ENCODE measurements around the gene KDM4C. TPM values are rescaled to one million over a fixed set of nuclear protein-coding genes. Genes with fewer than 3 reads are reported as not detected.

KDM4C gene
- polyA plus RNA-seq, 1 donor (not counting 4 experiments of a cell fraction or from before 2014, with no cell fraction given): 17.2 TPM

- no peak overlapping the region for H2AFZ ChIP-seq (ENCODE audit: control insufficient read depth, low read length)
- no peak overlapping the region for H3K9ac ChIP-seq (ENCODE audit: control insufficient read depth, extremely low read depth, insufficient read depth, low read length)
- dilution Hi-C loops (cut with MboI; ENCODE audit: extremely low pct_ligation_motif_present, low sequenced_read_pairs): no loop called here
- TF ChIP-seq CTCF (optimal IDR thresholded peaks at IDR 0.05 in 1 of 3, IDR thresholded peaks at IDR 0.05 in 1 of 3, conservative IDR thresholded peaks at IDR 0.05 in 1 of 3; ENCODE audit: extremely low read depth in 1 of 3, insufficient read depth in 2 of 3, low read length in 3 of 3) (no peak), EZH2 (IDR thresholded peaks at IDR 0.05; ENCODE audit: low read length) (no peak)
- FAIRE-seq (no peak), DNase-seq (ENCODE audit: low read depth, low spot score) (no peak)
- H4K20me1 ChIP-seq (ENCODE audit: control insufficient read depth, extremely low read depth, insufficient read depth, low read length): no peaks in the 10 kb centered on the region
- H3K4me2 ChIP-seq (ENCODE audit: control insufficient read depth, extremely low read depth, insufficient read depth, low read depth, low read length): no peak overlapping the region
- H3K4me3 ChIP-seq (ENCODE audit: control insufficient read depth in 2 of 3, extremely low read depth in 1 of 3, insufficient read depth in 2 of 3, low read depth in 1 of 3, low read length in 3 of 3): no peak overlapping the region
- H3K9me3 ChIP-seq (ENCODE audit: control insufficient read depth, low read depth, low read length): no peaks in the 10 kb centered on the region
- no peaks in the 10 kb centered on the region for H3K79me2 ChIP-seq (ENCODE audit: control insufficient read depth, insufficient read depth, low read length)
- H3K9me1 ChIP-seq (ENCODE audit: control insufficient read depth, extremely low read depth, insufficient read depth, low read length): no peaks in the 10 kb centered on the region
- H3K4me1 ChIP-seq (ENCODE audit: control insufficient read depth, extremely low read depth, insufficient read depth, low read length): peaks cover 5% of the 10 kb centered on the region
- no peak overlapping the region for H3K27ac ChIP-seq (ENCODE audit: control insufficient read depth, insufficient read depth, low read length)
- H3K27me3 ChIP-seq (ENCODE audit: control insufficient read depth, extremely low read depth, insufficient read depth, low read length): no peaks in the 10 kb centered on the region
- no peaks in the 10 kb centered on the region for H3K36me3 ChIP-seq (ENCODE audit: control insufficient read depth in 2 of 2, extremely low read depth in 1 of 2, insufficient read depth in 2 of 2, low read length in 2 of 2)
These were observed 454.3 kb downstream of the KDM4C start for GRCh38 chr9:7212101-7212500.

GRCh38 chr9:7216004-7216841 lies 458.4 kb downstream of the KDM4C start:
- dilution Hi-C loops (cut with MboI; ENCODE audit: extremely low pct_ligation_motif_present, low sequenced_read_pairs): no loop called here
- Histone ChIP-seq H3K4me2 (ENCODE audit: control insufficient read depth, extremely low read depth, insufficient read depth, low read depth, low read length) (peak overlapping the region; percentile 22), H3K9me3 (ENCODE audit: control insufficient read depth, low read depth, low read length) (no peaks in the 10 kb centered on the region), H4K20me1 (ENCODE audit: control insufficient read depth, extremely low read depth, insufficient read depth, low read length) (no peaks in the 10 kb centered on the region), H3K27ac (ENCODE audit: control insufficient read depth, insufficient read depth, low read length) (peak overlapping the region; percentile 26), H3K9me1 (ENCODE audit: control insufficient read depth, extremely low read depth, insufficient read depth, low read length) (no peaks in the 10 kb centered on the region), H3K9ac (ENCODE audit: control insufficient read depth, extremely low read depth, insufficient read depth, low read length) (no peak overlapping the region), H2AFZ (ENCODE audit: control insufficient read depth, low read length) (peak overlapping the region; percentile 58), H3K27me3 (ENCODE audit: control insufficient read depth, extremely low read depth, insufficient read depth, low read length) (no peaks in the 10 kb centered on the region), H3K79me2 (ENCODE audit: control insufficient read depth, insufficient read depth, low read length) (no peaks in the 10 kb centered on the region), H3K36me3 (ENCODE audit: control insufficient read depth in 2 of 2, extremely low read depth in 1 of 2, insufficient read depth in 2 of 2, low read length in 2 of 2) (no peaks in the 10 kb centered on the region), H3K4me1 (ENCODE audit: control insufficient read depth, extremely low read depth, insufficient read depth, low read length) (peaks cover 5% of the 10 kb centered on the region), H3K4me3 (ENCODE audit: control insufficient read depth in 2 of 3, extremely low read depth in 1 of 3, insufficient read depth in 2 of 3, low read depth in 1 of 3, low read length in 3 of 3) (no peak overlapping the region)
- peak; percentile 36 for DNase-seq (ENCODE audit: low read depth, low spot score)
- TF ChIP-seq CTCF (optimal IDR thresholded peaks at IDR 0.05 in 1 of 3, IDR thresholded peaks at IDR 0.05 in 1 of 3, conservative IDR thresholded peaks at IDR 0.05 in 1 of 3; ENCODE audit: extremely low read depth in 1 of 3, insufficient read depth in 2 of 3, low read length in 3 of 3) (no peak), EZH2 (IDR thresholded peaks at IDR 0.05; ENCODE audit: low read length) (no peak)
- no peak for FAIRE-seq
